Stimulated activated CD4-positive, alpha-beta T cell treated with anti-CD3 and anti-CD28 coated beads, Interleukin-15, amount 100 ng/mL, for 1 hour (primary cell): Measurements from ENCODE around the gene NAA15.
A peak's percentile ranks its signal among the peaks of the same experiment; 100 is the strongest.
"Not testable (repeated sequence)": the region's sequence is repeated elsewhere in the genome, so short reads cannot be mapped to it uniquely, and the experiment has no call there.

ENCODE experiments used
- DNase-seq, 2 donors: peaks; one replicate each; pipeline ENCODE4 v3.0.0-alpha.2; 2020; ENCODE audit warnings: low read depth in 1 of 2, low spot score in 1 of 2

Gene NAA15

DNA sequence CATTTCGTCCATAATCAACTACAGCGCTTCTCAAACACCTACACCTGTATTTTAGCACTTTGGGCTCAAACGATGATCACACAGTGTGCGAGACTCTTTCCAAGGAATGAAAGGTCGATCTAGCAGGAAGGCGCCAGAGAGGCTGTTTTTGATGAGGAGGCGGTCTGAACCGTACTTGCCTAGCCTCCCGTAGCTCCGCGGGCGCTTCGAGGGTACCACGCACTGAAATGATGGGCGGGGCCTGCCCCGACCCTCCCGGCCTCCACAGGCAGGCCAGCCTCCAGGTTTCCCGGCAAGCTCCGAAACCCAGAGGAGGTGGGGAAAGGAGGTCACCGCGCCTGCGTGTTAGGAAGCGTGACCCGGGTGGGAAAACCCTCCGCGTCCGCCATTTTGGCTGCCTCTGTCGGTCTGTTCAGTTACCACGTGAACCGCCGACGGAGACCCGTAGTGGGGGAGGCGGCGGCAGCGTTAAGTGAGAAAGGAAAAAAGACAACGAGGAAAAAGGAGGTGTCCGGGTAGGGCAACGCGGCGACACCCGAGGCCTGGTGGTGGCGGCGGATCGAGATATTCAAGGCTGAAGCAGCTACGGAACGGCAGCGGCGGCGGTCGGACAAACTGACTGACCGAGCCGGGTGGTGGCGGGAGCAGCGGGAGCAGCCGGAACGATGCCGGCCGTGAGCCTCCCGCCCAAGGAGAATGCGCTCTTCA, at the start of gene NAA15:
TSS of gene NAA15 (plus strand) at position 393 of the 708 bp plus-strand sequence. CDS start at position 666, 273 bp downstream.
- DNase-seq: peak; percentile 94

DNA sequence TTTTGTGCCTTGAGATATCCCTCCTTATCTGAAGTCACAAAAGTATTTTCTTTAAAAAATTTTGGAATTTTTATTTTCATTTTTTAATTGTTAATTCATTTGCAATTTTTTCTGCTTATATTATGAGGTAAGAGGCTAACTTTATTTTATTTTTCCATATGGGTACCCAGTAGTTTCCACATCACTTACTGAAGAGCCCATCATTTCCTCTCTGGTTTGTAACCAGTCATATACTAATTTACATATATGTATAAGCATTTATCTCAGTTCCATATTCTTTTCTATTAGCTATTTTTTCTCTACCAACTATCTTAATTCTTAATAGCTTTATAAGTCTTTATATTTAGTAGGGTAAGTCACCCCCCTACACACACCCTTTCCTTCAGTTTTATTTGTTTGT, 48.3 kb upstream of the NAA15 start:
- DNase-seq: no peak

DNA sequence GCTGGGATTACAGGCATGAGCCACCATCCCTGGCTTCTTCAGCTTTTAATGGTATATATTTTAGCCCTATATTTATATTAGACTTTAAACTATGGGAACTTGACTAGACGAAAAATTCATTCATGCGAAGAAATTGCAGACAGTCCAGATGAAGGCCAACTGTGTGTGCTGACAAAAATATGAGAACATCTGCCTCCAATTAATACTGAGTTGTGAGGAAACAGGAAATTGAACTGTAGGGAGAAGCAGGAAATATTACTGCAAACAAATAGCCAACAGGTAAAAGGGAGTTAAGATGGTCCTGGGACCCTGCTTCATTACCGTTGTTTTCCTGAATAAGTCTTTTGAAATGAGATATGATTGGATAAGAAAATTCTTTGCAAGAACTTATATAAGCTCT, 47.6 kb upstream of the NAA15 start:
- DNase-seq: no peak

DNA sequence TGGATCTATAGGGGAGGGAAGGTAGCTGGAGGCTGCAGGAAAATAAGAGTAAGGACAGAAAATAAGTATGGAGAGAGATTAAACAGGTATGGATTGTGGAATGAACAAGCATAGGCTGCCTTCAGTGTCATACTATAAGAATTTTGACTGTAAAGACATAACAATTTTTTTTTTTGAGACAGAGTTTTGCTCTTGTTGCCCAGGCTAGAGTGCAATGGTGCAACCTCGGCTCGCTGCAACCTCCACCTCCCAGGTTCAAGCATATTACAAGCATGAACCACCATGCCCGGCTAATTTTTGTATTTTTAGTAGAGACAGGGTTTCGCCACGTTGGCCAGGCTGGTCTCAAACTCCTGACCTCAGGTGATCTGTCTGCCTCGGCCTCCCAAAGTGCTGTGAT, 45.7 kb upstream of the NAA15 start:
- DNase-seq: not testable (repeated sequence)

DNA sequence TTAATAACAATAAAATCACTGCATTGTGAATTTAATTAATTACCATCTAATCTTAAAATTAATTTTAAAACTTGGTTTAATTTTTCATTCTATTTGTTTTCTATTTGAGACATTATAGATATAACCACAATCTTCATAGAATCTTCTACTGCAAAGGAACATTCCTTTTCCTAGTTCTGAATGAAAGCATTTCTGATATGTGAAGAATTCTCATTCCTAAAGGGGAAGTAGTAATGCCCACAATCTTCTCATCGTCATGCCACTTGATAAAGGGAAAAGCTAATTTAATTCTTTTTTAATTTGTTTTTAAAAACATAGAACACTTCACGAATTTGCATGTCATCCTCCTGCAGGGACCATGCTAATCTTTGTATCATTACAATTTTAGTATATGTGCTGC, 45.0 kb upstream of the NAA15 start:
- no peak for DNase-seq

DNA sequence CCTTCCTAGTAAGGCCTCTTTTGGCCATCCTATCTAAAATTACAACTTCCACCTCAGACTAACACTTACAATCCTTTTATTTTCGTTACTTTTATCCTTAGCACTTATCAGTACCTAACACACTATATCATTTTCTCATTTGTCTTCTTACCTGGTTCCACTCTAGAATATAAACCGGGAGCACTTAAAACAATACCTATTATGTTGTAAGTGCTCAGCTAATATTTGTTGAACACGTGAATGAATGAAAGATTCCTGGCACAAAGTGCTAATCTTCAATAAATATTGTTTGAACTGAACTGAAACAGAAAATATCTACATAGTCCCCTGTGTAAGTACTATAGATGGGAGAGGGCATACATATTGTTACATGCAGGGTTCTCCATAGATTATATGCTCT, 35.7 kb upstream of the NAA15 start:
- DNase-seq: no peak

DNA sequence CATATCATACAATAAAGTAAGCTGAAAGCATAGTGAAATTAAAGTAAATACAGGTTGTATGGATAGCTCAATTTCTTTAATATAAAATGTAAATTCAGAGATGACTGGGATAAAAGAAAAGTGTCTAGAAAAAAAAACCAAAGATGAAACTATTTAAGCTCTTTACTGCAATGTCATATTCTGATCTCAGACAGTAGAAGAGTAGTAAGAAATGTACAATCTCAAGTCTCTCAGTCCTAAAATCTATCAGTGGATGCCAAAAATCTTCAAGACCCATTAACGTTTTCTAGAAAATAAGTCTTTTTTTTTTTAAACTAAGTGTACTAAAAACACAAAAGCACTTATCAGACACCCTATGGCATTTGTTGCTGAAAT, 35.1 kb upstream of the NAA15 start:
- no peak for DNase-seq

DNA sequence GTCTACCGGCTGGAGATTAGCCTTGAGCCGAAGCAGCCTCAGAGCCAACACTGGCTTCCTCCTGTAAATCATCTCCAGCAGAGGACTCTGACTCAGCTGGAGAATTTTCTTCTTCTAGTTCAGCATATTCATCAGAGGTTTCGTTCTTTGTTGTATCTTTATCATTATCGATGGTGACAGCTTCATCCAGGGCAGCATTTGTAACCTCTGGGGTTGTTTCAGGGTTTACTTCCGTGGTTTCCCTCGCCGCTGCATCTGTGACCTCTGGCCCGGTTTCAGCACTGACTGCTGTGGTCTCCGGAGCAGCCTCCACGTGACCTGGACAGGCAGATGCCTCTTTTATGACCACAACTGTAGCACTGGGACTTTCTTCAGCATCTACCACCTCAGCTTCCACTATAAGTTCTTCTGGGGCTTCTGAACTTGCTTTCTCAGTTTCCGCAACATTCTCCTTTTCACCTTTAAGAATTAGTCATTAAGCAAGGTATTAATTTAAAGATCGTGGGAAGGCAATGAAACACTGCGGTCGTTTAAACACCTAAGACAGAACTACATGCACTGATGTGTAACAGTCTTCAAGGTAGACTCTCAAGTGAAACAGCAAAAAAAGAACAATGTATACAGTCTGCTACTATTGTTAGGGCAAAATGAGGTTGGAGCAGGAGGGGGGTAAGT, 34.6 kb upstream of the NAA15 start:
- DNase-seq: peak; percentile 22 to 45

DNA sequence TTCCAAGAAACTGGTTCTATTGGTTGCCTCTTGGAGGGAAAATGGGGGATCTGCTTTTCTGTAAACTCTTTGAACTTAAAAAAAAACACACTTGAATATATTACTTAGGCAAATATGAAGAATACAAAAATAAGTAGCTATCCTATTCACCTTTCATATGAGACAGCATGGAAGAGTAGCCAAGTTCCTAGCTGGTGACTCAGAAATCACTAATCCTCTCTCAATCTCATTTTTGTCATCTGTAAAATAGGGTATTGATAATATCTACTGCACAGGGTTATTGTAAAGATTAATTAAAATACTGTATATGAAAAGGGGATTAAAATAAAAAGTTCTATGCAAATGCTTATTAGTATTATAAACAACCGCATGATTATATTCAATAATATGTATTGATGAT, 34.0 kb upstream of the NAA15 start:
- DNase-seq: no peak

DNA sequence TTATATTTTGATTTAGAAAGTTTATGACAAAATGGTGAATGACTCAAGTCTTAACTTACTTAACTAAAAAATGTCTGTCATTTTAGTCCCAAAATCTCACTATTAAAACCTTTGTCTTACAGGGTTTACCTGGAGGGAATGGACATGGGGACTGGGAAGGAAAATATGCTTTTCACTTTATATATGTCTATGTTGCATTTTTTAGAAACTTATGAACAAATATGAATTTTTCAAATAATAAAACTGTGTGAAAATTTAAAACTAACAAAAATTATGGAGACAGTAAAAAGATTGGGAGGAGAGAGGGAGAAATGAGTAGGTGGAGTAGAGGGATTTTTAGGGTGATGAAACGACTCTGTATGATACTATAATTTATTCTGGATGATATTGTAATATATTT, 27.5 kb upstream of the NAA15 start:
- DNase-seq: no peak

DNA sequence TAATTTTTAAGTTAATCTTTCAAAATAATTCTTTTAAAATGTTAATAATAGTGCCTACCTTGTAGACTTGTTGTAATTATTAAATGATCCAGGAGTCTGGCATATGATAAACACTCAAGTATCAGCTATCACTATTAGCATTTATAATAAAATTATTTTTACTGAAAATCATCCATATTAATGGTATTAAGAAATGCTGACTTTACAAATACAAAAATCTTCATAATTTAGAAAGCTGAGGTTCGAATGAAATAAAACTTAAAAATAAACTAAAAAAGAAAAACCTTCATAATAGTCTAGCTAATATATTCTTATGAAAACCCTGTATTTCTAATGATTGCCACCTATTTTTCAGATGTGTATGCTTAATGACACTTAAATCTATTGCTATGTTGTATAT, 26.5 kb upstream of the NAA15 start:
- no peak for DNase-seq

DNA sequence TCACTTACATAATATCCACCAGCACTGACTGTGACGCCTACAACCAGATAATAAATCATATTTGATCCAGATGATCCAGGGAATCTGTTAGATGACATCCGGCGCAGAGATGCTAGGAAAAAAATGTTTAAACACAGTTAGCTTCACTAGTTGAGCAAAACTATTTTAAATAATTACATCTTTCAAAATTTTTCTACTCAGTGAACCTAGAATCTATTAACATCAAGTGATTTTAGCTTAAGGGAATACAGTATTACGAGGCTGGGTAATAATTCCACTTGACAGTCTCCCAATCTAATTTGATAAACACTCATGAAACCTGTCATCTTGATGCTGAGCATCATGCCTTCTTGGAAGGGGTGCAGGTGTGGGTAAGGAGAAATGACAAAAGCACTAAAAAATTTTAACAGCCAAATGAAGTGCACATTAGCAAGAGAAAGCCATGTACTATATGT, 26.0 kb upstream of the NAA15 start:
- DNase-seq: no peak

DNA sequence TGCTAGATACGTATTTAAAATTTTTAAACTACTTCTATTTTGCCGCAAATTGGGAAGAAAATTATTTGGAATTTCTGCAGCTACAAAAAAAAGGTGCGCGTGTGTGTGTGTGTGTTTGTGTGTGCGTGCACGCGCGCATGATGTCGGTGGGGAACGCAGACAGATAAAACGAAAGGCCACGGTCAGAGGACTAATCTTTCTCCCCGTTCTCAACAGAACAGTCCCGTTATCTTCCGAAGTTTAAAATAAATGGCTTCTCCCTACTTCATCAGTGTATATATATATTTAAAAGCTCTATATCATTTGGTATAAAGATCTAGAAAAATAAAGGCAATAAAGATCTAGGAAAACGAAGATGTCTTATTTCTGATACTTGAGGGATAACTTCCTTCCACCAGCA, 22.8 kb upstream of the NAA15 start:
- no peak for DNase-seq

DNA sequence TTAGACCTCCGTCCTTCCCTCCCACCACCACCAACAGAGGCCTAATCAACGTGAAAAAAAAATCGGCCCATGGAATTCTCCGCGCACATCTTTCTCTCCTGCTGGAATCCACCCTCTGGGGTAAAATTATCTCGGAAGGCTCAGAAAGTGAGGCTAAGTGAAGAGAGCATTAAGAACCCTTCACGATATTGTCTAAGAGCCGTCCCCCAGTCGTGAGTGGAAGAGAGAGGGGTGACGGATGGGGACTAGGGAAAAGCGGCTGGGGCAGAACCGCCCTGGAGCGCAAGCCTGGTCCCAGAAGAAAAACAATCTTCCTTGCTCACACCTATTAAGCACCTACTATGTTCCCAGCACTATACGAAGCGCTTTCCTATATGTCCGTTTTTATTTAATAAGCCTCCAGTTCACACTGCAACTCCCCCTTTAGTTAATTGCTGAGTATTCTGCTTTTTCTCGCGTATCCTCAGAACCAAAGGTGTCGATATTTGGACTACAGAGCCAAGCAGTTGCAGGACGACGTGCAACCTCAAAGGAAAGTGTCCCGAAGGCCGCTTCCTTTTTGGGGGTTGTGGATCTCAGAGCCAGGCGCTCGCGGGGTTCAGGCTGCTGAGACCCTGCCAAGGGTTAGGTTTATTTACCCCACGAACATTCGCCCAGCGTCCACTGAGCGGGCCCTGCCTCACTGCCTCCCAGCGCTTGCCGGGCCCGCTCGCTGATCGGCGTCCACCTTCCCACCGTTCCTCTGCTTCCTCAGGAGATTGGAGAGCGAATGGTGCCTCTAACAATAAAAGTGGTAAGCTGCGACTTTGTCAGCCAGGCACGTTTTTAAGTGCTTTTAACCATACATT, 22.2 kb upstream of the NAA15 start:
- no peak for DNase-seq

DNA sequence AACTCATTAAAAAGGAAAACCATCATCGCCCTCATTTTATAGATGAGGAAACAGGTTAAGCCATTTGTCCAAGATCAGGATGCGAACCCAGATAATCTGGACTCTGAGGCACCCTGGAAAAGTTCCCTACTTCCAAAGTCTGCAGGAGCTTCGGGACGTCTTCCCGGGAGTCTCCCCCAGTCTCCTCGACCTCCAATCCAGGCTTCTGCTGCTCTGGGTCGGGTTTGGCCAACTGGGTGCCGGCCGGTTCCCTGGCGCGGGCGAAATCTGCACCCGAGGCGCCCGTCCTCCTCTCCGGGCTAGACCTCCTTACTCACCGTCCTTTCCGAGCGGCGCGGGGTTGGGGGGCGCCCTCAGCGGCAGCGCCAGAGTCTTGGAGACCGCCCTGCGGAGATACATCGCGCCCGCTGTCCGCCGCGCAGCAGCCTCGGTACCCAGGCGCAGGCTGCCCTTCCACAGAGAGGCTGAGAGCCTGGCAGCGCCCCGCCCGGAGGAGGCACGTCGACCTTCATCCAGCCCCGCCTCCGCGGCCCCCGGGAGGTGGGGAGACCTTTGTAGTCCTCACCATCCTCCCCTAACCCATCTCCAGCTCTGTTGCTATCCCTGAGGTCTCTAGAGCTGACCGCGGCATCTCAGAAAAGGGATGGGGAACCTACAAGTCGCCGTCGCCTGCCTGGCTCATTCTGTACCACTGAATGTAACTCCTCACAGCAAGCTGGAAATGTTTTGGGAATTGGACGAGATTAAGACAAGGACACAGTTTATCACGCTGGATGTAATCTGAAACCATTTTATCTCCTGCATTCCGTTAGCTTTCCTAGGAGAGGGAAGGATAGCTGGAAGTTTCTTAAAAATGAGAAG, 21.3 kb upstream of the NAA15 start, which contains the start of gene MGARP:
TSS of gene MGARP (minus strand) at position 466 of the 861 bp plus-strand sequence. CDS start at position 399, 67 bp downstream.
- no peak for DNase-seq

DNA sequence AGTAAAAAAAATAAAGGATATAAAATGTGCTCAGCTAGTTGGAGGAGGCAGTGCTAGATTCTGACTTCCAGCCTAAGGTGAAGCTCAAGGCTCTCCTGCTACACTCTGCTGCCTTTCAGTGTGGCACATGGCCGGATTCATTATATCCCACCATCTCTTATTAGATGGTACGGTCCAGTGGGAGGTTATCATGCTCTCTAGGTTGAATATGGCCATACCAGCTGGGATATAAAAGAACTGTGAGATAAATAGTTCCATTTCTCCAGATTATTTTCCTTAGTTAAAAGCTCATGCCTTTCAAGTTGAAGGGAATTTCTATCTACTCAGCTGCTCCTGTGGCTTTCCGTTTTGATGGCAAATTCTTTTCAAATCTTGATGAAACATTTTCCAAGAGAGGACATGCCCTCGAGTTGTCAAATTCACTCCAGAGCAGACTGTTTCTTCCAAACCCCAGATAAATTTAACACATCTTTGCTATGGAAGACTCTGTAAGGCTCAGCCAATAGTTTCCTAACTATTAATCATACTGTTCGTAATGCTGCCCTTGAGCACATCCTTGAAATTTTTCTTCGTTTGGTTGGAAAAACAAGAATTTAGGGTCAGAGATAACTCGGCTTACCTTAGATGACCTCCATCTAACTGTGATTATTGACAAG, 19.1 kb upstream of the NAA15 start:
- DNase-seq: no peak

DNA sequence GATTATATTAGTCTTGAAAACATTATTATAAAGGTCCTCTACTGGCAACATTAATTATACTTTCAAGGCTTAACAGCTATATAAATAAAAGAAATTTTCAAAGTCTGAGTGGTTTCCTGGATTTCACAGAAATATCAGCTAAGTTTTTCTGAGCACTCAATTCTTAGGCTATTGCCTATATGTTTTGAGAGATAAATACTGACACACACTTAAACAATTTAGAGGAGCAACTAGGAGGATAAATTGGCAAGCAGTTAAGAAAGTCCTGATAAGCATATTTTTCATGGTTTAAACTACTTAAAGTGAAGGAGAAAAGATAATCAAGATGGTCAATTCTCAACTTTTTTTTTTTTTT, 18.6 kb upstream of the NAA15 start:
- DNase-seq: no peak

DNA sequence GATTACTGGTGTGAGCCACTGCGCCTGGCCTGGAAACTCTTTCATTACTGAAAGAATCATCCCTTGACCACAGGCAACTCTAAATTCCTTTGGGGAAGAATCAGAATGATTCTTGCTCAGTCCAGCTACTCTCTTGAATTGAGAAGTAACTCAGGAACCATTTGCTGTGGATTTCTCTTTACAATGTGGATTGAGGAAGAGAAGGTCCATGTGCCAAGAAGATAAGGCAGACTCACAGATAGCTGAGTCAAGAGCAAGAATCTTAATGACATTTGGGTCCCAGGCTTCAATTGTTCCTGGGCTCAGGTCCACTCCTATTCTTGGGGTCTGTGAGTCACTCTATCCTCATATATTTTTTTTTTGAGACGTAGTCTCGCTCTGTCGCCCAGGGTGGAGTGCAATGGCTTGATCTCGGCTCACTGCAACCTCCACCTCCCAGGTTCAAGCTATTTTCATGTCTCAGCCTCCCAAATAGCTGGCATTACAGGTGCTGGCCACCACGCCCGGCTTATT, 15.1 kb upstream of the NAA15 start:
- no peak for DNase-seq

DNA sequence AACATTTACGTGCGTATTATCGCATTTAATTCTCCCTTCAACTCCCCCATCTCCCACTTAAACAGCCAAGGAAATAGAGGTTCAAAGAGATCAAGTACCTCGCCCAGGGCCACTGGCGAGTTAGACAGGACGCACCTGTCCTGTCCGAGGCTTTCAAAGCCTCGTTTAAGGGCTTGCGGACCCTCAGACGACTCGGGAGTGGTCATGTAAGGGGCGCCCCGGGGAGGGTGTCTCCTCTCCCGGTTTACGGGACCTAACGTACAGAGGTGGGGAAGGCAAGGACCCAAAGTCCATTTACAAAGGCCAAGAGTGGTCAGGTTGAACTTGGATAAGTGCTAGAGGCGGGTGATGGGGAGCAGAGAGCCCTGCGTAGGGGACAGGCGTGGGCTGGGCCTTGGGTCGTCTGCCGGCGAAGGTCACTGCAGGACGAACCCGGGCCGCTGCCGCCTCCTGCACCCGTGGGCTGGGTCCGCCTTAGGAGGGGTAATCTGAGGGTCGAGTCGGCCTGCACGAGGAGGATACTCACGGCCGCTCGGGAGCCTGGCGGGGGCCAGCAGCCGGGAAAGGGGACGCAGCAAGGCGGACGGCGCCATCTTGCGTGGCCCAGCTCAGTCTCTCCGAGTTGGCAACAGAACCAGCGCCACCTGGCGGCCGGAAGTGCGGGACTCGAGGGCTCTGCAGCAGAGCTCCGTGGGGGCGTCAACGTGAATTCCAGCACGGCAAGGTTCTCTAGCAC, 5.9 kb upstream of the NAA15 start:
- peak; percentile 91 to 100 for DNase-seq

DNA sequence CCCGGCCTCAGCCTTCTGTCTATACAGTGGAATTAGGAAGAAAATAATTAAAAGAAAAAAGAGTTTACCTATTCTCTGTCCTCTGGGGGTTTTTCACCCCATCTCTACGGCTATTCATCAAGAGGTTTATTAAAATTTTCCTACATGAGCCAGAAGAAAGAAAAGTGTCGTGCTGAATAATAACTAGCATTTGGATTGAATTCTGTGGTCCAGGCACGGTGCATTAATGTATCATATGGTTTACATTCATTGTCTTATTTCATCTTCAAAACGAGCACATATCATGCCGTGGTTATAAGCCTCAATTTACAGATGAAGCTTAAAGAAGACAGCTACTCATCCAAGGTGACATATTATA, 5.4 kb upstream of the NAA15 start:
- no peak for DNase-seq
